Kidney tubule cell (primary cell): ENCODE results near the gene WAC.
"Not testable (repeated sequence)": the region's sequence is repeated elsewhere in the genome, so short reads cannot be mapped to it uniquely, and the experiment has no call there.

Experiments used
- DNase-seq: peaks from one replicate; pipeline ENCODE4 v3.0.0-alpha.2; 2018; ENCODE audit warnings: low spot score

Gene WAC

DNA sequence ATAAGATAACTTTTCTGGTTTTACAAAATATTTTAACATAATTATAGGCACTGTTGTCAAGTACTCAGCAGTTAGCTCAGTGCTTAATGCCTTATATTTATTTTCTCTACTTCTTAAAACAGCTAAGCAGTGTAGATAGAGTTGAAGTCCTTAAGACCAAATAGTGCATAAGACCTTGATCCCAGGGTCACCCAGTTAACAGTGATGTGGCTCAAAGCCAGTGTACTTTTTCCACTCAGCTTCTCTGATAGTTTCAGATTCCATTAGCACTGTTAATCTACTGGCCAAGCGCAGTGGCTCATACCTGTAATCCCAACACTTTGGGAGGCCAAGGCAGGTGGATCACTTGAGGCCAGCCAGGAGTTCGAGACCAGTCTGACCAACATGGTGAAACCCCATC is 83.6 kb downstream of the WAC start:
- no peak for DNase-seq

DNA sequence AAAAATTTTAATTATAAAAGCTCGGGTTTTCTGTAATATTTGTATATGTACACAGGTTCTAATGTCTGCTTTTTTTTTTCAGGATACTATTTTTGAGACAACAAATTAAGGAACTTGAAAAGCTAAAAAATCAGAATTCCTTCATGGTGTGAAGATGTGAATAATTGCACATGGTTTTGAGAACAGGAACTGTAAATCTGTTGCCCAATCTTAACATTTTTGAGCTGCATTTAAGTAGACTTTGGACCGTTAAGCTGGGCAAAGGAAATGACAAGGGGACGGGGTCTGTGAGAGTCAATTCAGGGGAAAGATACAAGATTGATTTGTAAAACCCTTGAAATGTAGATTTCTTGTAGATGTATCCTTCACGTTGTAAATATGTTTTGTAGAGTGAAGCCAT is 86.5 kb downstream of the WAC start:
- no peak for DNase-seq

DNA sequence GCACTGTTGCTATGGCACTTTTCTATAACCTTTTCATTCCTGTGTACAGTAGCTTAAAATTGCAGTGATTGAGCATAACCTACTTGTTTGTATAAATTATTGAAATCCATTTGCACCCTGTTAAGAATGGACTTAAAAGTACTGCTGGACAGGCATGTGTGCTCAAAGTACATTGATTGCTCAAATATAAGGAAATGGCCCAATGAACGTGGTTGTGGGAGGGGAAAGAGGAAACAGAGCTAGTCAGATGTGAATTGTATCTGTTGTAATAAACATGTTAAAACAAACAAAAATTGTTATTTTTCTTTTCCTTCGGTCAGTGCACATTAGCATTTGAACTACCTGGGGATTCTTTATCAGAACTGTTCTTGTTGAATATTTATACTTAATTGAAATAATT is 87.3 kb downstream of the WAC start:
- no peak for DNase-seq

DNA sequence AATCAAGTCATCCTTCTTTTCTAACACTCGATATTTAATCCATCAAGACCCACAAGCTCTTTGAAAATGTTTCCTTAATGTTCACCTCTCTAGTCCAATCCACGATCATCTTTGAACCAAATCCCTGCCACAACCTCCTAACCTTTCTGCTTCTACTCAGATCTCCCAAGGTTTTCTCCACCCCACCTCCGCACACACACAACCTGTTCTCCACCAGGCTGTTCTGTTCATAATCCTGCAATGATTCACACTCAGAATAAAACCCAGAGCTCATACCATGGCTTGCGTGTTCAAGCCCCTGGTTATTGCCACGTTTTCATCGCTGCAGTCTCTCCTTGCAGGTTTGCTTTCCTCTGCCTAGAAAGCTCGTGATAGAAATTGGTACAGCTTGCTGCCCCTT is 90.6 kb downstream of the WAC start:
- DNase-seq: no peak

DNA sequence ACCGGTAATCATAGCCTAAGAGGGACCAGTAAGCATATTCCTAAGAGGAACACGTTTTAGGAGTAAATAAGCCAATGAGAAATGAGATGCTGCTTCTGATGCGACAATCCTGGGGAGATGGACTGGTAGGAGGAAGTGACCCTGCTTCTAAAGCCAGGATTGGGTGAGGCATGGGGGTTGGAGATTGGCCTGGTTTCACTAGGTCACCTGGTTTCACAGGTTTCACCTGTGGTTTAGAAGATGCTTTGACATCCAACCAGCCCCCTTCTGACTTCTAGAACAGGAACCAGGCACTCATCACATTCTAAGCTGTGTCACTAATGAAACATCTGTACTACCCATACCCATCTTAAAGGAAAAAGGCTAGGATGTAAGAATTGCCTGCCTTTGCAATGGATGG is 91.4 kb downstream of the WAC start:
- peak; percentile 11 for DNase-seq

DNA sequence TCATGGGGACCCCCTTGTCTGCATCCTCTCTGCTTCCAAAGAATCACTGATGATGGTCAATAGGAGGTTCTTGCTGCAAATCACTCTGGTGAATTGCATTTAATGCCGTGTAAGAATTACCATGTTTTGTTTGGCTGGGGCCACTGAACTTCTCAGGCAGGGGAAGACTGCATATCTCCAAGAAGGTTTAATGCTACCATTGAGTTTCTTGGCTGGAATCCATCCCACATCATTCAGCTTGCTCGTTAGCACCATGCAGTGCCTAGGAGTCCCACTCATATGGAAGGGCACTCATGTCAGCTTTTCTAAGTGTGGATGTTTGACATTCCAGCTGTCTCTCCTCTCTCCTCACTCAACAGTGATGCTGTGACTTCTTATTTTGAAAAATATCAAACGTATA is 94.2 kb downstream of the WAC start:
- DNase-seq: no peak

DNA sequence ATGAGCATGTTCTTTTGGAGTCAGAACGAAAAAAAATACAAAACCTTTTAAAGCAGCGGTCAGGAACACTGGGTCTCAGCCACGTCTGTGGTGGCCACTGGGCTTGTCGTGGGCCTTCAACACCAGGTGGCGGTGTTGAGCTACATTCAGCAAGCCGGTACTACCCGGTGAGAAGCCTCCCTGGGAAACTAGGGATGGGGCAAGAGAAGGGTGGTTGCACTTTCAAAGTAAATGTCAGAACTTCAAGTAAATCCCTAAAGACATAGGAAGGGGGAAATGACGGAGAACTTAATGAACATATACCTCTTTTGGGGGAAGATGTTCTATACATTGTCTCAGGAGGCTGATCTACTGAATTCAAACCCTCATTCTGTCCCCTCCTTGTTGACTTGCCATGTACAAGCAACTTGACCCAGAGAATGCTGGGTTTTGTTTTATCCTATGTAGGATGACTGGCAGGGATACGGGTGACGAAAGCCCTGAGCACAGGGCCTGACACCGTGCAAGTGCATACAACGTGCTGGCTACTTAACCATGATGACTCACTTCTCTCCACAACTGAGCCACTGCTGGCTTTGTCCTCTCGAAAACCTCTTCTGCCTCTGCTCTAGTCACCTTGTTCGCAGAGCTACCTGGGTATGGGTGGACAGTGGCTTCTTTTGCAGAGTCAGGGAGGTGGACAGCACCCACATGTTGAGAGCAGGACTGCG is 95.4 kb downstream of the WAC start:
- peak; percentile 76 for DNase-seq

DNA sequence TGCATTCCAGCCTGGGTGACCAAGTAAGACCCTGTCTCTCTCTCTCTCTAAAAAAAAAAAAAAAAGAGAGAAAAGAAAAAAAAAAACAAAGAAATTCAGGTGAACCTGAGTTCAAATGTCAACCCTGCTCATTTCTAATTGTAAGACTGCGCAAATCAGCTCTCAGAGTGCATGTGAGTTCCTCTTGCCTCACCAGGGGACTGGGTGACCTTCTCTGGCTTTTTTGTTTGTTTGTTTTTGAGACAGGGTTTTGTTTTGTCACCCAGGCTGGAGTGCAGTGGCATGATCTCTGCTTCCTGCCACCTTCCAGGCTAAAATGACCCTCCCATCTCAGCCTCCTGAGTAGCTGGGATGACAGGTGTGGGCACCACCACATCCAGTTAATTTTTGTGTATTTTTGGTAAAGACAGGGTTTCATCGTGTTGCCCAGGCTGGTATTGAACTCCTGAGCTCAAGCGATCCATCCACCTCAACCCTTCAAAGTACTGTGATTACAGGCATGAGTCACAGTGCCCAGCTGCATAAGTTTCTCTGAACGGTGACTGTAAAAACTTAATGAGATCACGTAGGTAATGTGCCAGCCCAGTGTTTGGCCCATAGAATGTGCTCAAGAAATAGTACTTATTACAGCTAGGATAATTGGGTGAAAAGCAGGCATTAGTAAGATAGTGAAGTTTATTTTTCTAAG is 99.1 kb downstream of the WAC start:
- peak; percentile 55 for DNase-seq

DNA sequence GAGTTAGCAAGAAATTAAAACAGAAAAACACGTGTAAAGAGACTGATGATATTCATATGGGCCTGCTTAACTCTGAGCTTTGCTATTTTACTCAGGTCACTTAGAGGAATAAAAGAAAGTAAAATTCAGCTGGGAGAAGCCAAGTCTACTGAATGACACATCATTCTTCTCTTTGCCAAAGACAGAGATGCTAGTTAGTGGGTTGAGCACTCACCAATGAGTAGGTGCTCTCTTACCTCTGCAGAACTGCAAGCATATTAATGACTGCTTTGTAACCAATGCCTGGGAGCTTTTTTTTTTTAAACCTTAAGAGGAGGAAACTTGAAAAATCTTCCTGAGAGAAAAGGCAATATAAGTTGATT is 99.6 kb downstream of the WAC start:
- peak; percentile 47 for DNase-seq

DNA sequence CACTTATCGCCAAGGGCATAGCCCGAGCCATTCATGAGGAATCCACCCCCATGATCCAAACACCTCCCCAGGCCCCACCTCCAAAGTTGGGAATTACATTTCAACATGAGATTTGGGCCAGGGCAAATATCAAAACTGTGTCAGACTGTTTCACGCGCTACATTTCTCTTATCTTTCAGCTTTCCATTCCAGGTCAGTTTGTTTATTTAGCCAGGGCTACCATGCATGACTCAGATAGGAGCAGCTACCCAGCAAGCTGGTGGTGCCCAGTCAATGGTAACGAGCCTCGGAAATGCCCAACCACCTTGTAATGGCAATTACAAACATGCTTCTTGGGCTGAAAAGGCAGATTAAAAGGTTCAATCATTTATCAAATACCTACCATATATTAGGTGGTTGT is 100.8 kb downstream of the WAC start:
- DNase-seq: peak; percentile 78

DNA sequence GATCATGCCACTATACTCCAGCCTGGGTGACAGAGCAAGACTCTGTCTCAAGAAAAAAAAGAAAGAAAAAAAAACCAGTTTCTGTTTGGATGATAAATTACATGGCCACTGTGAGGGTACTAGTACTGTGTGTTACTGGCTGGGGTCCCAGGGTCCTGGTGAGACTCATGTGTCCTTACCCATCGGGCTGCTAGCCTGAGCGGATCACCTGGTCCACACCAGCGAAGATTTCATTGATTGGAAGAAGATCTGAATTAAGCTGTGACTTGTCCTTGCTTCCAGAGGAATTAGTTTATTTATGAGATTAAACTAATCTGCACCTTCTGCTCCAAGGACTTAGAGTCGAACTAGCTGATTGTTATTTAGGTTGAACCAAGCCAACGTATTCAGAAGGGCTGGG is 104.4 kb downstream of the WAC start:
- DNase-seq: no peak

DNA sequence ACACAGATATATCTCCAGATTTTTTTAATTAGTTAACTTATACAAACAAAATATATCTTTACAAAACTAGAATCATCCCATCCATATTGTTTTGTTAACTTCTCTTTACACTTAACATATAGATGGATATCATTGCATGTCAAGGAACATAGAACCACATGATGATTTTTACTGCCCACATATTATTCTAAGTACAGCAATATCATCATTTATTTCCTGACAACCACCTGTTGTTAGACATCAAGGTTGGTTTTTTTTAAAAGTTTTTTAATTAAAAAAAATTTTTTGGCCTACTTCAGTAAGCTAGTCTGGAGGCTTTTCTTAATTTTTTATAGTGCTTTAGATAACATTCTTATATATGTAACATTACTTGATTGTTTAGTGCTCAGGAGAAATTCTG is 105.5 kb downstream of the WAC start:
- DNase-seq: no peak

DNA sequence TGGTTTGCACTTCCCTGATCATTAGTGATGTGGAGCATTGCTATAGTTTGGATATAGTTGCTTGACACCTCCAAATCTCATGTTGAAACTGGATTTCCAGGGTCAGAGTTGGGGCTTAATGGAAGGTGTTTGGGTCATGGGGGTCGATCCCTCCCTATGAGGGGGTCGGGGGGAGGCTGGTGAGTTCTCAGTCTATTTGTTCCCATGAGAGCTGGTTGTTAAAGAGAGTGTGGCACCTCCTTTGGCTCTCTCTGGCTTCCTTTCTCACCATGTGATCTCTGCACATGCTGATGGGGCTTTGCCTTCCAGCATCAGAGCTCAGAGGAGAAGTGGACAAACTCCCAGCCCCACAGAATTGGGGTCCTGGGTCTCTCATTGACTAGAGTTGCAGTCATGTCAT is 107.6 kb downstream of the WAC start:
- DNase-seq: no peak

DNA sequence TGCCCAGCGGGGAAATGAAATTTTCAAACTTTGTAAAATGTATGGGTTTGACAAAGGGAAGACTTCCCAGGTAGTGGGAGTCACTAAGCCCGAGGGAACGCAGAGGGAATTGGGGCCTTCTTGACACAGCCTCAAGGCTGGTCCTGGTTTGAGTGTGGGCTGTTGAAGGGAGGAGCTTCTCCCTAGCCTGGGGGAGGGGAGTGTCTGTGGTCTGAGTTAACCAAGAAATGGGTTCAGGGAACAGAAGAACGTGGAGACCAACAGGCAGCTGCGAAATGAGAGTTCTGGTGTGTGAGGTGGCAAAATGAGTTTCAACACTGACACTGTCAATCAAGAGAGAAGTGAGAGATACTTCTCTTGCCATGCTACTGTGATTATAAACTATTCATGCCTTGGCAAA is 111.7 kb downstream of the WAC start:
- no peak for DNase-seq

DNA sequence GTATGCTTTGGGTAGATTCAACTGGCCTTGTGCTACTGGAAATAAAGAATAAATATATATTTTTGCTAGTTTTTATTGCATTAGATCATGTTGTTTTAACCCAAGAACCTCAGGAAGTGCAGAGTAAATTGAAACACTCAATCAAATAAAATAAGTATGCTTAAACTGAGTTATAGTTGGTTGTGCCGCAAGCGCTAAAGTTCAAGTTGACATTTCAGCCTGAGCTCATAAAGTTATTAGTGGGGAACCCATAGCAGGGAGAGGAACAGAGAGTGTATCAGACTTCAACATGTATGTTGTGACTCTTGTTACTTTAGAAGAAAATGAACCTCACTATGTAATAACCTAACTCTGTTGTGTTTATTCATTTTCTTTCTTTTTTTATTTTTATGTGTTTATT is 119.2 kb downstream of the WAC start:
- no peak for DNase-seq

DNA sequence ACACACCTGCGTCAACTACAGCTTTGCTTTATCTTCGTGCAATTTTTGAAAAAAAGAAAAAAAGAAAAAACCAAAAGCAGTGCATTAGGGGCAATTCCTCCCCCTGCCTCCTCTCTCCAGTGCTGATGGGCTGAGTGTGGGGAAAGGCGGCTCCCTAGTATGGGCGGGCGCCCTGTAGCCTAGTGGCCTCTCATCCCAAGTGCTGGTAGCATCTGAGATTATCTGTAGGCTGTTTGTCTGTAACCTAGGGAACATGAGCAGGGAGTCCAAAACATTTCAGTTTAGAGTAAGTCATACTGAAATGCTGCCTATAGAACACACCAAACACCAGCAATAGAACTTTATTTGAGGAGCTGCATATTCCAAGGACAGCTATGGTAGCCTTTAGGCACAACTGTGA is 119.8 kb downstream of the WAC start:
- no peak for DNase-seq

DNA sequence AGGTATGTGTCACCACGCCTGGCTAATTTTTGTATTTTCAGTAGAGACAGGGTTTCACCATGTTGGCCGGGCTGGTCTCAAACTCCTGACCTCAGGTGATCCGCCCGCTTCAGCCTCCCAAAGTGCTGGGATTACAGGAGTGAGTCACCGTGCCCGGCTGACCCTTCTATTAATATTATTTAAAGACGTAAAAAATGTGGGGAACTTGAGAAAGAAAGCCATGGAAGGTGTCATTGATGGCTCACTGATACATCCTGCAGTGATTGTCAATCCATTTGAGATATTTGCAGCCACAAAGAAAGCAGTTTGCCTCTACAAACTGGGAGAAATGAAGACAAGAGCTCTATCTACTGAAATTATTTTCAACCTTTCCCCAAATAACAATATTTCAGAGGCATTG is 125.9 kb downstream of the WAC start:
- not testable (repeated sequence) for DNase-seq

DNA sequence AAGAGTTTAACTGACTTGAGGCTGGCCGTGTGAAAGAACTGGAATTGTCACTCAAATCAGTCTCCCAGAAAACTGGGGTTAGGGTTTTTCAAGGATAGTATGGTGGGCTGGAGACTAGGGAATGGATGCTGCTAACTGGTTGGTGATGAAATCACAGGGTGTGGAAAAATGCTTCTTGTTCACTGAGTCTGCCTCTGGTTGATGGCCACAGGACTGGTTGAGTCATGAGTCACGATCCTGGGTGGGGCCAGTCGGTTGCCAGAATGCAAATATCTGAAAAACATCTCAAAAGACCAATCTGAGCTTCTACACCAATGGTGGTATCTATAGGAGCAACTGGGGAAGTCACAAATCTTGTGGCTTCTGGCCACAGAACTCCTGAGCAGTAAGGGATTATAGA is 128.1 kb downstream of the WAC start:
- DNase-seq: peak; percentile 72

DNA sequence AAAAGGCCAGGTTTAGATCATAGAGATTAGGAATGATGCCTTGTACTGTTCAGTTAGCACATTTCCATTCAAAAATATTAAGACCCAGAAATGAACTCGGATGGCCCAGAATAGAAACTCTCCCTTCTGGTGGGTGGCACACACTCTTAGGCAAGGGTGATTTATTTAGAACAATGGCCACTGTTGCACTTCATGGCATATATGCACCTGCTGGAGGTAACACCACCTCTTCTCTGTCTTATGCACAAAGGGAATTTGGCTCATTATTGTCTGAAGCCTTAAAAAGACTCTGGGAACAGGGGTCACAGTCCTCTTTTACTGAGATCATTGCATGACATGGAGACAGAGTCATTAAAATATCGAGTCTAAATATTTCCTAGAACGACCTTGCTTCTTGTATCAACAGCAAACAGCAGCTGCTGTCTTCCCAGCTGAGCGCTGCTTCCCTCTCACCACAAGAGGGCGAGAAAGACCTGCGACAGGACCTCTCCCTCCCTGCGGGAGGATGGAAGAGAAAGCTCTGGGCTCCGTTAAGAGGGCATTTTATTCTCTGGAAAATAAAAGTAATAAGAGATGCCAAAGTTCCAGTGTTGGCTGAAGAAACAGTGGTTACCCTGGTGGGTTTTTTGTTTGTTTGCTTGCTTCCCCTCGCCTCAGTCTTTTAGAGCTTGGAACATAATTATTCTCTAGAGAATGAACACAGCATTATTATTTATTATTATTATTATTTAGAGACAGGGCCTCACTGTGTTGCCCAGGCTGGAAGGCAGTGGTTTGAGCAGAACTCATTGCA is 130.9 kb downstream of the WAC start:
- DNase-seq: peak; percentile 82

DNA sequence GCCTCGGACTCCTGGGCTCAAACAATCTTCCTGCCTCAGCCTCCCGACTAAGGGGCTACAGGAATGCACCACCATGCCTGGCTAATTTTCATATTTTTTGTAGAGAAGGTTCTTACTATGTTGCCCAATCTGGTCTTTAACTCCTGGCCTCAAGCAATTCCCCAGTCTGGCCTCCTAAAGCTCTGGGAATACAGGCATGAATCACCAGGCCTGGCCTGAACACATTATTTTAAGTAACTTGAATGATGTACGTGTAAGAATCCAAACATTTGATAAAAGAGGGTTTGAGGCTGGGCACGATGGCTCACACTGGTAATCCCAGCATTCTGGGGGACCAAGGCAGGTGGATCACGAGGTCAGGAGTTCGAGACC is 131.4 kb downstream of the WAC start:
- DNase-seq: no peak

DNA sequence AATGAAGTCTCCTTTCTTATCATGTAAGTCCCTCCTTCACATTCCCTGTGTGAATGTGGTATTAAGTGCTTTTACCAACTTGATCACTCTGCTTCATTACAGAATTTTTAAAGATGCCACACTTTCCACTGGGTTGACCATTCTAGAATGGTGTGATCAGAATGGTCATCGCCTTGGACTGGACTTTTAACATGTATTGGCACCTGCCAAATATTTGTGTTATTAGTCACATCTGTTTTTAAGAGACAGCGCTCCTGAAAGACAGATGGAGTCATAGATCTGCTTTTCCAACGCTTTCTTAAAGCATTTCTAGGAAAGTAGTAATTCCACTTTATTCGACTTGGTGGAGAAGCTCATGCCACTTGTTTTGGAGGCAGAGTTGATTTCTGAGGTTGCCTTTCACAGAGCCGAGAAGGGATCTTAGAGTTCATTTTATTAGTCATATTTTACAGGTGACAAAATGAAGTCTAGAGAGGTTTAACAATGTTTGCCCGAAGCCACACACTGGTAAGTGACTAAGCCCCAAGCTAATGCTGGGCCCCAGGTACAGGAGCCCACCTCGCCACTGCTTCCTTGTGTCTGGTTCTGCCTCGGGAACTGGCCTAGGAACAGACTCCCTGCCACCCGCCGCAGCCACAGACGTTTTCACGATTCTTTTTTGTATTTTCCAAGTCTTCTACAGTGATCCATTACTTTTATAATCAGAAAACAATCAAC is 134.0 kb downstream of the WAC start:
- peak; percentile 62 for DNase-seq

DNA sequence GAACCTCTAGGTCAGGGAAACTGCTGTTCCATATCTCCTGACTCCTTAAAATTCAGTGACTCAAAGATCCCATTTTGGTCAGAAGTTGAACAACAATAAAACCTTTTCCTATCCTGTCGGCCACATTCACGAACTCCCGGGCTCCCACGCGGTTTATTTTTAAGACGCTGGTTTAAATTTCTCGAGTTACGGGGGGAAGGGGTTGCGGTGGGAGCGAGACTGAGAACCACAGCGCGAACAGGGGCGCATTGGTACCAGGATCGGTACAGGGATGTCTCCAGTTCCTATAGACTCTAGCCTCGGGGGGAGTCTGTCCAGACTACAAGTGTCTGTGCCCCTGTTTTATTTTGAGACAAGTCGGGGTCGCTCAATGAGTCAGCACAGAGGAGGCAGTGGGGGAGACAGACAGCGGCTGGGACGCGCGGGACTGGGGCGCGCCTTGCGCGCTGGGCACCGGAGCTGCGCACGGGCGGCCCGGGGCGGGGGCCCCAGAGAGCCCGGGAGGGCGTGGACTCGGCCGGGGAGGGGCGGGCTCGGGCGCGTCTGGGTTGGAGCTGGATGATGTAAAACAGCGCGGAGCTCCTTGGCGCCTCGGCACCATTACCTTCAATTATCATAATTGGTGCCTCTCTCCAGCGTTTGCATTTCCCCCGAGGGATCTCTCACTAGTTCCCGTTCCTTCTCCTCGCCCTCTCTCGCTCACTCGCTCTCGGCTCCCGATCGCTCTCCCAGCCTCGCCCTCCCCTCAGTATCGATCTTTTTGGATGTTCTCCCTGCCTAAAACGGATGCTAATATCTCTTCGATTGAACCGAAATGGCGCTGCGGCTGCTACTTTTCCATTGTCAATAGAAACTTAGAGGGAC is 135.7 kb downstream of the WAC start:
- peak; percentile 50 for DNase-seq
